ENCODE results near the gene MARCHF9. TPM values are rescaled to one million over a fixed set of nuclear protein-coding genes. Genes with fewer than 3 reads are reported as not detected.

The MARCHF9 gene
- total and polyA plus RNA-seq, 2 donors (not counting 1 experiment from before 2014, with no cell fraction given): 81.4 to 128 TPM

- CTCF ChIA-PET: interaction anchor here (0.7 to 9.6 kb wide), 19 partner anchors 9 to 106 kb away, joined by 3 to 121 read pairs (median 5); partner anchors contain the start of genes AVIL and TSFM
- Mint-ChIP-seq H3K4me3 (no peak overlapping the region), H3K9me3 (ENCODE audit: insufficient read depth) (no peaks in the 10 kb centered on the region), H3K27me3 (no peaks in the 10 kb centered on the region), H3K4me1 (no peaks in the 10 kb centered on the region), H3K27ac (no peak overlapping the region)
- intact Hi-C loops (cut with micrococcal nuclease): loop anchor here (1.0 kb wide), 1 partner anchor 102 kb away; no protein-coding TSS in a partner anchor
- DNase-seq (peak; percentile 45), ATAC-seq (ENCODE audit: low read depth) (peak; percentile 39)
- no peaks in the 10 kb centered on the region for H3K4me1 ChIP-seq (ENCODE audit: control insufficient read depth in 2 of 2, insufficient read depth in 2 of 2, low read length in 2 of 2)
- H3K9ac ChIP-seq (ENCODE audit: low read length): no peak overlapping the region
- H3K9me3 ChIP-seq (ENCODE audit: control extremely low read depth in 1 of 3, control insufficient read depth in 2 of 3, insufficient read depth in 1 of 3, low read length in 2 of 3): no peaks in the 10 kb centered on the region
- H3K27ac ChIP-seq (ENCODE audit: low read length in 2 of 2): no peak overlapping the region
- no peaks in the 10 kb centered on the region for H4K20me1 ChIP-seq (ENCODE audit: control insufficient read depth, insufficient read depth, low read length, poor library complexity, severe bottlenecking)
- H2AFZ ChIP-seq (ENCODE audit: insufficient read depth, low read depth, low read length, poor library complexity, severe bottlenecking): no peak overlapping the region
- peaks cover 0 to 29% of the 10 kb centered on the region in 2 experiments for H3K36me3 ChIP-seq (replicated peaks in 1 of 2; ENCODE audit: control extremely low read depth in 1 of 2, control insufficient read depth in 1 of 2, extremely low read depth in 1 of 2, insufficient read depth in 2 of 2, low read length in 1 of 2)
- no peak overlapping the region for H3K4me2 ChIP-seq (replicated peaks; ENCODE audit: low read depth, low read length, poor library complexity, severe bottlenecking)
- no peaks in the 10 kb centered on the region for H3K27me3 ChIP-seq (replicated peaks in 1 of 4; ENCODE audit: control extremely low read depth in 1 of 4, control insufficient read depth in 3 of 4, insufficient read depth in 4 of 4, low read length in 3 of 4)
- no peak overlapping the region for H3K4me3 ChIP-seq (ENCODE audit: control extremely low read depth in 1 of 5, extremely low read depth in 1 of 5, insufficient read depth in 1 of 5, low read depth in 2 of 5, low read length in 4 of 5)
- WGBS (ENCODE audit: insufficient coverage): 89% methylated on average over 4 of the region's 9 CpGs
- POLR2A ChIA-PET: no interaction called here
- peak; percentile 78 for TF ChIP-seq CTCF (IDR thresholded peaks at IDR 0.05)
- no peak for TF ChIP-seq EZH2 (IDR thresholded peaks at IDR 0.05; ENCODE audit: borderline replicate concordance, insufficient read depth, low read depth, low read length, poor library complexity, severe bottlenecking)
- H3K79me2 ChIP-seq (ENCODE audit: control insufficient read depth, insufficient read depth, low read length): no peaks in the 10 kb centered on the region
Observed at GRCh38 chr12:57803319-57803893, 48.5 kb downstream of the MARCHF9 start.

- 100% methylated on average over 2 of the region's 3 CpGs for WGBS (ENCODE audit: insufficient coverage)
- intact Hi-C loops (cut with micrococcal nuclease): no loop called here
Observed at GRCh38 chr12:57806677-57807076, 51.8 kb downstream of the MARCHF9 start.

More at GRCh38 chr12:57806677-57807076, 51.8 kb downstream of the MARCHF9 start:
- no peak overlapping the region for H3K27ac Mint-ChIP-seq
- Histone ChIP-seq H3K36me3 (replicated peaks in 1 of 2; ENCODE audit: control extremely low read depth in 1 of 2, control insufficient read depth in 1 of 2, extremely low read depth in 1 of 2, insufficient read depth in 2 of 2, low read length in 1 of 2) (peaks cover 0 to 25% of the 10 kb centered on the region in 2 experiments), H3K27ac (ENCODE audit: low read length in 2 of 2) (no peak overlapping the region), H3K9me3 (ENCODE audit: control extremely low read depth in 1 of 3, control insufficient read depth in 2 of 3, insufficient read depth in 1 of 3, low read length in 2 of 3) (no peaks in the 10 kb centered on the region), H3K4me2 (replicated peaks; ENCODE audit: low read depth, low read length, poor library complexity, severe bottlenecking) (no peak overlapping the region), H3K9ac (ENCODE audit: low read length) (no peak overlapping the region), H3K79me2 (ENCODE audit: control insufficient read depth, insufficient read depth, low read length) (no peaks in the 10 kb centered on the region), H3K4me3 (ENCODE audit: control extremely low read depth in 1 of 5, extremely low read depth in 1 of 5, insufficient read depth in 1 of 5, low read depth in 2 of 5, low read length in 4 of 5) (no peak overlapping the region), H3K27me3 (replicated peaks in 1 of 4; ENCODE audit: control extremely low read depth in 1 of 4, control insufficient read depth in 3 of 4, insufficient read depth in 4 of 4, low read length in 3 of 4) (no peaks in the 10 kb centered on the region), H3K4me1 (ENCODE audit: control insufficient read depth in 2 of 2, insufficient read depth in 2 of 2, low read length in 2 of 2) (no peaks in the 10 kb centered on the region), H4K20me1 (ENCODE audit: control insufficient read depth, insufficient read depth, low read length, poor library complexity, severe bottlenecking) (no peaks in the 10 kb centered on the region), H2AFZ (ENCODE audit: insufficient read depth, low read depth, low read length, poor library complexity, severe bottlenecking) (no peak overlapping the region)
- ChIA-PET POLR2A (no interaction called here), CTCF (interaction anchor here (0.9 to 9.6 kb wide), 4 partner anchors 12 to 97 kb away, joined by 3 to 121 read pairs (median 4); partner anchors contain the start of gene AVIL)
- no peak overlapping the region for H3K4me3 Mint-ChIP-seq
- H3K27me3 Mint-ChIP-seq: no peaks in the 10 kb centered on the region
- ATAC-seq (ENCODE audit: low read depth) (no peak), DNase-seq (no peak)
- no peaks in the 10 kb centered on the region for H3K9me3 Mint-ChIP-seq (ENCODE audit: insufficient read depth)
- TF ChIP-seq CTCF (IDR thresholded peaks at IDR 0.05) (no peak), EZH2 (IDR thresholded peaks at IDR 0.05; ENCODE audit: borderline replicate concordance, insufficient read depth, low read depth, low read length, poor library complexity, severe bottlenecking) (no peak)
- no peaks in the 10 kb centered on the region for H3K4me1 Mint-ChIP-seq
